ACC112 (cell line): ENCODE results near the gene CERT1.

Experiments used
- H2AFZ ChIP-seq: fragments of 200-600 bp; sonication (generic); one replicate; pipeline ENCODE4 v1.6.0; 2017; ENCODE audit warnings: antibody characterized with exemption, low read length; ENCODE audit not compliant: unreplicated experiment
- H3K27ac ChIP-seq: fragments of 200-600 bp; sonication (generic); 2 replicates; pipeline ENCODE4 v1.5.1; 2014; ENCODE audit warnings: low read depth, mild to moderate bottlenecking, antibody characterized with exemption, low read length, moderate library complexity
- H3K27me3 ChIP-seq: fragments of 200-600 bp; sonication (generic); 2 replicates; pipeline ENCODE4 v1.6.1; 2014; ENCODE audit warnings: mild to moderate bottlenecking, antibody characterized with exemption, low read length, moderate library complexity, mixed read lengths; ENCODE audit not compliant: insufficient read depth
- H3K36me3 ChIP-seq: fragments of 200-600 bp; sonication (generic); 2 replicates; pipeline ENCODE4 v1.6.1; 2016; ENCODE audit warnings: mild to moderate bottlenecking, antibody characterized with exemption, low read length, moderate library complexity, mixed read lengths; ENCODE audit not compliant: insufficient read depth
- H3K4me1 ChIP-seq: fragments of 200-600 bp; sonication (generic); one replicate; pipeline ENCODE4 v1.6.1; 2016; ENCODE audit warnings: low read length, mixed read lengths; ENCODE audit not compliant: insufficient read depth, unreplicated experiment, control insufficient read depth
- H3K4me3 ChIP-seq: fragments of 200-600 bp; sonication (generic); 2 replicates; pipeline ENCODE4 v1.5.1; 2014; ENCODE audit warnings: mild to moderate bottlenecking, low read depth, low read length
- H3K79me2 ChIP-seq: fragments of 200-600 bp; sonication (generic); one replicate; pipeline ENCODE4 v1.6.0; 2016; ENCODE audit warnings: low read length; ENCODE audit not compliant: control insufficient read depth, unreplicated experiment, insufficient read depth

CERT1 gene

GRCh38 chr5:75481024-75481423 lies 30.4 kb downstream of the CERT1 start:
- H3K27me3 ChIP-seq, result no peaks in the 10 kb centered on the region
- H3K79me2 ChIP-seq, result peaks cover 54% of the 10 kb centered on the region
- H3K36me3 ChIP-seq, result no peaks in the 10 kb centered on the region
- no peak overlapping the region for H3K27ac ChIP-seq
- no peak overlapping the region for H3K4me3 ChIP-seq
- H2AFZ ChIP-seq, result no peak overlapping the region
- H3K4me1 ChIP-seq, result no peaks in the 10 kb centered on the region

GRCh38 chr5:75475364-75475763 lies 36.1 kb downstream of the CERT1 start:
- peaks cover 49% of the 10 kb centered on the region for H3K79me2 ChIP-seq

DNA sequence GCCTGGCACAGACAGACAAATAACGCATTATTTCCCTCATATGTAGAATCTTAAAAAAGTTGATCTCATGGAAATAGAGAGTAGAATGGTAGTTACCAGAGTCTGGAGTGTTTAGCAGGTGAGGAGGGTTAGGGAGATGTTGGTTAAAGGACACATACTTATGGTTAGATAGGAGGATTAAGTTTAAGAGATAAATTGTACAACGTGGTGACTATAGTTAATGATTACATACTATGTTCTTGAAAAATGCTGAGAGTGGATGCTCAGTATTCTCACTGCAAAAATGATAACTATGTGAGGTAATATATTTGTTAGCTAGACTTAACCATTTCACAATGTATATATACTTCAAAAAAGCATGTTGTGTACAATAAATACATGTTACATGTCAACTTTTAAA lies 38.0 kb downstream of the CERT1 start:
- peaks cover 4% of the 10 kb centered on the region; the same call in 1 of the 2 replicates for H3K36me3 ChIP-seq
- H3K79me2 ChIP-seq, result peaks cover 49% of the 10 kb centered on the region
- H3K27ac ChIP-seq, result no peak overlapping the region

More at GRCh38 chr5:75475364-75475763, 36.1 kb downstream of the CERT1 start:
- no peaks in the 10 kb centered on the region for H3K4me1 ChIP-seq
- H3K36me3 ChIP-seq, result no peaks in the 10 kb centered on the region
- no peak overlapping the region for H2AFZ ChIP-seq
- H3K27ac ChIP-seq, result no peak overlapping the region
- no peaks in the 10 kb centered on the region for H3K27me3 ChIP-seq
- no peak overlapping the region for H3K4me3 ChIP-seq

GRCh38 chr5:75472973-75473372 lies 38.5 kb downstream of the CERT1 start:
- H3K27ac ChIP-seq, result no peak overlapping the region
- H3K4me1 ChIP-seq, result no peaks in the 10 kb centered on the region
- peaks cover 54% of the 10 kb centered on the region for H3K79me2 ChIP-seq
- no peak overlapping the region for H3K4me3 ChIP-seq
- H2AFZ ChIP-seq, result no peak overlapping the region
- H3K27me3 ChIP-seq, result no peaks in the 10 kb centered on the region
- peaks cover 8% of the 10 kb centered on the region for H3K36me3 ChIP-seq

More for the DNA sequence above, 38.0 kb downstream of the CERT1 start:
- Histone ChIP-seq H3K27me3 (no peaks in the 10 kb centered on the region), H3K4me3 (no peak overlapping the region), H3K4me1 (no peaks in the 10 kb centered on the region), H2AFZ (no peak overlapping the region)

- Histone ChIP-seq H3K4me1 (no peaks in the 10 kb centered on the region), H3K27ac (no peak overlapping the region), H3K4me3 (no peak overlapping the region), H3K27me3 (no peaks in the 10 kb centered on the region), H3K36me3 (peaks cover 9% of the 10 kb centered on the region), H2AFZ (no peak overlapping the region), H3K79me2 (peaks cover 61% of the 10 kb centered on the region)
Measured at GRCh38 chr5:75471193-75471592, 40.2 kb downstream of the CERT1 start.

DNA sequence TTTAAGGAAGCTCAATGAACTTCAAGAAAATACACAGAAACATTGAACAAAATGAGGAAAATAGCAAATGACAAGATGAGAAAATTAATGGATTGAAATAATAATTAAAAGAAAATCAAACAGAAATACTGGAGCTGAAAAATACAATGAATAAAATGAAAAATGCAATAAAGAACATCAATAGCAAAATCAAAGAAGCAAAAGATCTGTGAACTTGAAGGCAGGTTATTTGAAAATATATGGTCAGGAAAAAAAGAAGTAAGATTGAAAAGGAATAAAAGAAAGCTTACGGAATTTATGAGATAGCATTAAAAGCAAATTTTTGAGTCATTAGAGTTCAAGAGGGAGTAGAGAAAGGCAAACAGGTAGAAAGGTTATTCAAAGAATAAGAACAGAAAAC lies 42.4 kb downstream of the CERT1 start:
- Histone ChIP-seq H3K27ac (no peak overlapping the region), H3K27me3 (no peaks in the 10 kb centered on the region), H2AFZ (no peak overlapping the region), H3K4me3 (no peak overlapping the region), H3K79me2 (peaks cover 61% of the 10 kb centered on the region), H3K36me3 (peaks cover 9% of the 10 kb centered on the region), H3K4me1 (no peaks in the 10 kb centered on the region)

DNA sequence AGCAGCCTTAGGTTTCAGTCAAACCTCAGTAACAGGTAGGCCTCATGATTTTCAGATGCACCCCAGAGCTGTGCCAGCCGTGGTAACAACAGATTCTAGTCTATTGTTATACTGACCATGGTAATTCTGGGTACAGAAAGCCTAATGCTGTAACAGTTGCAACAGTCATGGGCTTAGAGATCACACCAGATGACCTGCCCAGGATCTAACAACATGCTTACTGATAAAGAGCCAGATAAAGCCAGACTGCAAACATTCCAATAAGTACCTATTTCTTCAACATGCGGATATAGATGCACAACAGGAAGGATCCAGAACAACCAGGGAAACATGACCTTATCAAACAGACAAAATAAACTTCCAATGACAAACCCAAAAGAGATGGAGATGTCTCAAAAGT lies 42.8 kb downstream of the CERT1 start:
- H3K27ac ChIP-seq, result no peak overlapping the region
- H3K27me3 ChIP-seq, result no peaks in the 10 kb centered on the region
- H2AFZ ChIP-seq, result no peak overlapping the region
- H3K79me2 ChIP-seq, result peaks cover 61% of the 10 kb centered on the region
- H3K4me1 ChIP-seq, result no peaks in the 10 kb centered on the region
- H3K36me3 ChIP-seq, result peaks cover 9% of the 10 kb centered on the region
- H3K4me3 ChIP-seq, result no peak overlapping the region

DNA sequence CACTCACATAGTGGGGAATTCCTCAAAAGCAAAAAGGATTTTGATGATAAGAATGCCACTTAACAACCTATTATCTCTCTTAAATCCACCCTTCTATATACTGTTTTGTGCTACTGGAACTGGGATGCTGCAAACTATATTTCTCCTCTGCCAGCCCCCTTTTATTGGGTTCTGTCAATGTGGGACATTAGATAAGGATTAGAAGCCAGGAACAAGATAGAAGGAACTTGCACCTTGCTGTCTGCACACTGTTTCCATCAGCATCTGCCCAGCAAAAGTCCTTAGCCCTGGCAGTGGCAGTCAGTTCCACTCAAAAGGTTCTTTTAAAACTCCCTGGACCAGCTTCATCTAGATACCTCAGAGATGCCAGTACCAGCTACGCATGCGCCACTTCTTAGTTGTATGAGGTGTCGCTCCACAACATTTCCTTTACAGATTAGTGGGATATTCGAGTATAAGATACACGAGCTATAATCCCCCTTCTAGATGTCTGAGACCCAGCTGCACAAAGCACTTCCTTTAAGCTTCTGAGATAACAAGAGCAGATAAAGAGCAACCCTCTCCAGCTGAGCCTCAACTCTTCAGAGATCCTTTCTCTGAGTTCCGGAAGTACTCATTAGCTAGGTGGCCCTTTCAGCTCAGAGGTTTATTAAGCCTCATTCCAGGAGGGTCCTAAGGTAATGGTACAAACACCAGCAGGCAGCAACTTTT lies 45.3 kb downstream of the CERT1 start:
- Histone ChIP-seq H3K79me2 (peaks cover 47% of the 10 kb centered on the region), H3K27me3 (no peaks in the 10 kb centered on the region), H3K4me3 (no peak overlapping the region), H3K4me1 (peaks cover 2% of the 10 kb centered on the region), H2AFZ (no peak overlapping the region), H3K27ac (no peak overlapping the region), H3K36me3 (peaks cover 9% of the 10 kb centered on the region)

- H2AFZ ChIP-seq, result no peak overlapping the region
- no peak overlapping the region for H3K27ac ChIP-seq
- H3K36me3 ChIP-seq, result peaks cover 9% of the 10 kb centered on the region
- peaks cover 4% of the 10 kb centered on the region for H3K4me1 ChIP-seq
- H3K79me2 ChIP-seq, result peaks cover 46% of the 10 kb centered on the region
- H3K27me3 ChIP-seq, result no peaks in the 10 kb centered on the region
- H3K4me3 ChIP-seq, result no peak overlapping the region
Measured at GRCh38 chr5:75465480-75465879, 45.9 kb downstream of the CERT1 start.

DNA sequence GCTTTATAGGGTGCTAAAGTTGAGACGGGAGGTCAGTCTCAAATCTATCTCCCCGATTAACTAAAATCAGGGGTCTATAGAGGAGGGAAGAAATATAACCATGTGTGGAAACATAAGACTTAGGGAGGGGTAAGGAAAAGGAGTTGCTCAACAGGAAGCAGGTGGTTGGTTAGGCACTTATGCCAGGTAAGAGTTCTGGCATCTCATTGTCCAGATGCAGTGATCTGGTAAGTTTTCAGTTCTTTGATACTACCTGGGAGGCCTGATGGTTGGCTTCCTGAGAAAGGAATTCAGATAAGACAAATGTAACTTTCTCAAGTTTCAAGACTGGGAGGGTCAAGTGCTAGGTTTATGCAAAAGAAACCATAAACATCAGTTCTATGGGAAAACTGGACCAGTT lies 47.7 kb downstream of the CERT1 start:
- Histone ChIP-seq H3K79me2 (peaks cover 47% of the 10 kb centered on the region), H3K27me3 (no peaks in the 10 kb centered on the region), H3K4me1 (peaks cover 4% of the 10 kb centered on the region), H3K27ac (no peak overlapping the region), H3K4me3 (no peak overlapping the region), H2AFZ (no peak overlapping the region), H3K36me3 (peaks cover 12% of the 10 kb centered on the region)

DNA sequence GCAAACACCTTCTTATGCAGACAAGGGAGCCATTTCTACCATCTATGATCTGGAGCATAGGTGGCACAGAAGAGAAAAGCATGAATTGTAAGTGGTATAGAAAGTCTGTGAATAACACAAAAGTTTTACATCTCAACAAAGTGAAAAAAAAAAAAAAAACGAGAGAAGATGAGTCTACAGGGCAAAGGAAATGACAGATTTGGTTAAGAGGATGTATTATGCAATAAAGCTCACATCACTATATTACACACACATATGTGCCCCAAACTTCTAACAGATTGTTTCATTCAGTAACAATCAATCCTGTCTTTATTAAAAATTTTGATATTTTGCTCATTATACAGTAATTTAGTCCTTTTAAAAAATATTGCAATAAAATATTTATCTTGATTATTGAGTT lies 49.8 kb downstream of the CERT1 start:
- no peak overlapping the region for H2AFZ ChIP-seq
- H3K27me3 ChIP-seq, result no peaks in the 10 kb centered on the region
- no peak overlapping the region for H3K27ac ChIP-seq
- H3K4me1 ChIP-seq, result peaks cover 4% of the 10 kb centered on the region
- peaks cover 7% of the 10 kb centered on the region for H3K36me3 ChIP-seq
- H3K79me2 ChIP-seq, result peaks cover 31% of the 10 kb centered on the region
- H3K4me3 ChIP-seq, result no peak overlapping the region
